OCI-LY1 (cell line): ENCODE measurements around the gene CHMP4B.

Source experiments
- EZH2 ChIP-seq: fragments of 200-600 bp; sonication (generic), shearing (Covaris generic); IDR thresholded peaks from 2 replicates; pipeline ENCODE4 v1.8.0; 2017; ENCODE audit warnings: borderline replicate concordance, mixed run types, mild to moderate bottlenecking, antibody characterized with exemption, low read length, moderate library complexity, mixed read lengths
- TF ChIP-seq, protein P1 (sequence below): fragments of 200-600 bp; sonication (generic), shearing (Covaris generic); IDR thresholded peaks from 2 replicates; pipeline ENCODE4 v1.5.1; 2017; ENCODE audit warnings: mild to moderate bottlenecking, antibody characterized with exemption, low read length, moderate library complexity, mixed read lengths

DNA sequence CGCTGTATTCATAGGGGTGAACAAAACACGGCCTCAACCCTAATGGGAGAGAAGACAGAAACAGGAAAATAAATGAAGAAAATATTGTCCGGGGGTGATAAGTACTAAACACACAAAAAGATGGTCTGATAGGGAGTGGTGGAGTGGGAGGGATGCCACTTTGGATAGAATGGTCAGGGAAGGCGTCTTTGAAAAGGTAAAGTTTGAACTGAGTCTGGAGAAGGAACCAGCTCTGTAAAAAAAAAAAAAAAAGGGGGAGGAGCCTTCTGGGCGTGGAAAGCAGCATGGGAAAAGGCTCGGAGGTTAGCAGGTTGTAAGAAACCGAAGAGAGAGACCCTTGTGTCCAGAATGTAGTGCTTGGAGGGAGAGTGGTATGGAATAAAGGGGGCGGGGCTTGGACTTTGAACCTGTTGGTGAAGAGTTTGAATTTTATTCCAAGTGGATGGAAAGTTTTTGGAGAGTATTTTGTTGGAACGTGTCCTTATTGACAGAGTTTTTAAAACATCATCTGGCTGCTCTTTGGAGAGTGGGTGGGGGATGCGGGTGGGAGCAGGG, 1.8 kb downstream of the CHMP4B start:
- TF ChIP-seq, protein P1, sequence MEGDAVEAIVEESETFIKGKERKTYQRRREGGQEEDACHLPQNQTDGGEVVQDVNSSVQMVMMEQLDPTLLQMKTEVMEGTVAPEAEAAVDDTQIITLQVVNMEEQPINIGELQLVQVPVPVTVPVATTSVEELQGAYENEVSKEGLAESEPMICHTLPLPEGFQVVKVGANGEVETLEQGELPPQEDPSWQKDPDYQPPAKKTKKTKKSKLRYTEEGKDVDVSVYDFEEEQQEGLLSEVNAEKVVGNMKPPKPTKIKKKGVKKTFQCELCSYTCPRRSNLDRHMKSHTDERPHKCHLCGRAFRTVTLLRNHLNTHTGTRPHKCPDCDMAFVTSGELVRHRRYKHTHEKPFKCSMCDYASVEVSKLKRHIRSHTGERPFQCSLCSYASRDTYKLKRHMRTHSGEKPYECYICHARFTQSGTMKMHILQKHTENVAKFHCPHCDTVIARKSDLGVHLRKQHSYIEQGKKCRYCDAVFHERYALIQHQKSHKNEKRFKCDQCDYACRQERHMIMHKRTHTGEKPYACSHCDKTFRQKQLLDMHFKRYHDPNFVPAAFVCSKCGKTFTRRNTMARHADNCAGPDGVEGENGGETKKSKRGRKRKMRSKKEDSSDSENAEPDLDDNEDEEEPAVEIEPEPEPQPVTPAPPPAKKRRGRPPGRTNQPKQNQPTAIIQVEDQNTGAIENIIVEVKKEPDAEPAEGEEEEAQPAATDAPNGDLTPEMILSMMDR: no peak
- TF ChIP-seq EZH2: no peak
